Fibroblast of villous mesenchyme (primary cell): ENCODE data around the gene ABHD5. TPM values are rescaled to one million over a fixed set of nuclear protein-coding genes. Genes with fewer than 3 reads are reported as not detected.
"Not testable (repeated sequence)": the region's sequence is repeated elsewhere in the genome, so short reads cannot be mapped to it uniquely, and the experiment has no call there.

Experiments
- DNase-seq: peaks from one replicate; pipeline ENCODE4 v3.0.0-alpha.2; 2010; ENCODE audit warnings: low read depth
- H3K4me3 ChIP-seq: 2 replicates; pipeline ENCODE4 v1.5.1; 2011; ENCODE audit warnings: low read depth, mild to moderate bottlenecking, low read length
- CTCF ChIP-seq: IDR thresholded peaks from 2 replicates; pipeline ENCODE4 v1.5.1; 2012; ENCODE audit warnings: low read depth, mild to moderate bottlenecking, low read length; ENCODE audit not compliant: insufficient read depth
- total RNA-seq: library from RNA; depleted of rRNA; stranded (reverse); fragments of >200 nt; gene quantifications from 2 replicates; pipeline ENCODE4 v1.2.3, GENCODE V29; 2012

The ABHD5 gene
- total RNA-seq, 1 donor: 25.9 TPM

GRCh38 chr3:43676441-43676840, 14.3 kb upstream of the ABHD5 start:
- no peak overlapping the region for H3K4me3 ChIP-seq
- no peak for DNase-seq
- TF ChIP-seq CTCF: no peak

- not testable (repeated sequence) for DNase-seq, H3K4me3 ChIP-seq
Measured at GRCh38 chr3:43678375-43678774, 12.4 kb upstream of the ABHD5 start.

- DNase-seq, H3K4me3 ChIP-seq: not testable (repeated sequence)
Measured at GRCh38 chr3:43678887-43679449, 11.8 kb upstream of the ABHD5 start.

GRCh38 chr3:43680857-43681256, 9.9 kb upstream of the ABHD5 start:
- H3K4me3 ChIP-seq, DNase-seq: not testable (repeated sequence)

- H3K4me3 ChIP-seq: no peak overlapping the region
- DNase-seq: no peak
- TF ChIP-seq CTCF: no peak
Measured at GRCh38 chr3:43684944-43685343, 5.8 kb upstream of the ABHD5 start.

GRCh38 chr3:43685921-43686320, 4.8 kb upstream of the ABHD5 start:
- no peak for TF ChIP-seq CTCF
- H3K4me3 ChIP-seq: no peak overlapping the region
- no peak for DNase-seq

- TF ChIP-seq CTCF: no peak
- no peak overlapping the region for H3K4me3 ChIP-seq
- DNase-seq: no peak
Measured at GRCh38 chr3:43686333-43686699, 4.4 kb upstream of the ABHD5 start.

GRCh38 chr3:43686700-43687498, 3.8 kb upstream of the ABHD5 start:
- DNase-seq: no peak
- H3K4me3 ChIP-seq: no peak overlapping the region
- TF ChIP-seq CTCF: no peak

GRCh38 chr3:43687499-43687811, 3.3 kb upstream of the ABHD5 start:
- no peak for TF ChIP-seq CTCF

More at GRCh38 chr3:43687499-43687811, 3.3 kb upstream of the ABHD5 start:
- no peak overlapping the region for H3K4me3 ChIP-seq
- no peak for DNase-seq
